ENCODE data around the gene TAS2R40.

DNA sequence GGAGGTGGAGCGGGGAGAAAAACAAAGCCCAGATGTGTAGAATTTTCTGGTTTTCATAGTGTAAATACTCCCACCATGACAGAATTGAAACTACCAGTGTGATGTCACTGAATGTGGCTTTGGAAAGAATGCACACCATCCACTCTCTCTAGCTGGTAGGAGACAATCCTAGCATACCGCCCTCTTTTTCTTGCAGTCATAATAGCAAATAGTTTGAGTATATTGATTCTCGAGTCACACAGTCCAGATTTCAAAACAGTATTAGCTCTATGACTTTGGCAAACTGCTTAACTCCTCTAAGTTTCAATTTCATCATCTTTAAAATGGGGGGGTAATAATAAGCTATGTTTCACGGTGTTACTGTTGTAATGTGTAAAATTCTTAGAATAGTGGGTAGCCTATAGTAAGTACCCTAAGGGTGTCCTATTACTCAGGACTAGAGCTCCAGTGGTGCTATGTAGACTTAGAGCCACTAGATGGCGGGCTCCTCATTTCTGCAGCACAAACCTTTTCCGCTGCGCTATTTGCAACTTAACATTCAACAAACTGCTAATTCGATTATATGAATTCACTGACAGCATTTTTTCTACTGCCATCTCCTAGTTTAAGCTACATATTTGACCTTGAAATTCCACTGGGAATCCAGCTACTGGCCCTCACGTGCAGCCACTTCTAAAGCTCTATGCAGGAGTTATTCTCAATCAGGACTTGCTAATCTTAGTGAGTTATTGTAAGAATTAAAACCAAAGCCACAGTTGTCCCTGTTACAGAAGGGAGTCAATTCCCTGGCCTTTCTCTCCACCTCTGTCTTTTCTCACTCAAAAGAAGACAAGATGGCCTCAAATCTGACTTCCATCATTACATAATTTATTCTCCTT lies 18.7 kb downstream of the TAS2R40 start:
- no peak for TF ChIP-seq FOXK2 (IDR thresholded peaks at IDR 0.05)
- TF ChIP-seq ZZZ3 (IDR thresholded peaks at IDR 0.05; ENCODE audit: control insufficient read depth, insufficient read length, low read depth) = no peak
